Endothelial cell of umbilical vein (primary cell): ENCODE measurements around the gene NUP205. TPM values are rescaled to one million over a fixed set of nuclear protein-coding genes. Genes with fewer than 3 reads are reported as not detected.
A peak's percentile ranks its signal among the peaks of the same experiment; 100 is the strongest.

Source experiments
- BruUV-seq: library from RNA; stranded (reverse); fragments of 400-500 nt; replicated peaks from 2 replicates; lab custom pipeline; 2021; lab: Mats Ljungman, UMichigan
- CTCF ChIA-PET: fragments of 300-600, 350-600 bp; sonication (Branson Sonifier 250); formaldehyde crosslinking; loops from one replicate; lab custom pipeline; 2021; ENCODE audit warnings: antibody characterized with exemption, inconsistent platforms; lab: Charles Lee
- POLR2A ChIA-PET: fragments of 300-600, 350-600 bp; sonication (Branson Sonifier 250); formaldehyde crosslinking; loops from one replicate; lab custom pipeline; 2021; ENCODE audit warnings: antibody characterized with exemption, inconsistent platforms; lab: Charles Lee
- DNase-seq: peaks from one replicate; pipeline ENCODE4 v3.0.0-alpha.2; 2011; ENCODE audit warnings: low read depth, low spot score
- FAIRE-seq: peaks from 2 replicates; lab custom pipeline; 2011; peaks lifted over from hg19 to GRCh38; lab: Jason Lieb, UNC
- H2AFZ ChIP-seq: 2 replicates; pipeline ENCODE4 v1.6.0; 2012; ENCODE audit warnings: low read depth, low read length, control low read depth, inconsistent platforms
- H3K27ac ChIP-seq: 2 replicates; pipeline ENCODE4 v1.5.1; 2011; ENCODE audit warnings: low read depth, mild to moderate bottlenecking, control low read depth, low read length, moderate library complexity; ENCODE audit not compliant: insufficient read depth
- H3K27me3 ChIP-seq, 2 experiments: 2 replicates each; pipeline versions ENCODE4 v1.6.0 to v1.6.1; 2011; ENCODE audit warnings: low read length in 2 of 2, mixed read lengths in 1 of 2; ENCODE audit not compliant: control insufficient read depth in 2 of 2, insufficient read depth in 2 of 2
- H3K36me3 ChIP-seq, 2 experiments: 2 replicates in 1 of 2; 3 replicates in 1 of 2; pipeline ENCODE4 v1.5.1; 2011; ENCODE audit warnings: low read length in 2 of 2, mild to moderate bottlenecking in 1 of 2, moderate library complexity in 1 of 2; ENCODE audit not compliant: control insufficient read depth in 2 of 2, insufficient read depth in 2 of 2; ENCODE audit errors: extremely low read depth in 1 of 2
- H3K4me1 ChIP-seq: 3 replicates; pipeline ENCODE4 v1.5.1; 2011; ENCODE audit warnings: mild to moderate bottlenecking, low read length; ENCODE audit not compliant: control insufficient read depth, insufficient read depth; ENCODE audit errors: extremely low read depth
- H3K4me2 ChIP-seq: 2 replicates; pipeline ENCODE4 v1.6.1; 2011; ENCODE audit warnings: low read length, control low read depth, mixed read lengths; ENCODE audit not compliant: insufficient read depth
- H3K4me3 ChIP-seq, 3 experiments: fragments of 200-600 bp in 1 of 3; sonication (generic), shearing (Covaris generic) in 1 of 3; replicated peaks in 1 of 3; 2 replicates each; pipeline ENCODE4 v1.5.1; 2011 to 2016; ENCODE audit warnings: control low read depth in 3 of 3, low read length in 3 of 3, mild to moderate bottlenecking in 2 of 3, inconsistent platforms in 1 of 3, low read depth in 1 of 3, moderate library complexity in 1 of 3; ENCODE audit not compliant: insufficient read depth in 1 of 3
- H3K79me2 ChIP-seq: 2 replicates; pipeline ENCODE4 v1.6.0; 2012; ENCODE audit warnings: low read length, inconsistent platforms; ENCODE audit not compliant: control insufficient read depth, insufficient read depth
- H3K9ac ChIP-seq: replicated peaks from 2 replicates; pipeline ENCODE3; 2011; ENCODE audit warnings: low read length, control low read depth; ENCODE audit not compliant: insufficient read depth; ENCODE audit errors: extremely low read depth
- H3K9me1 ChIP-seq: replicated peaks from 3 replicates; pipeline ENCODE4 v1.6.0; 2011; ENCODE audit warnings: mild to moderate bottlenecking, low read length; ENCODE audit not compliant: control insufficient read depth, insufficient read depth; ENCODE audit errors: extremely low read depth
- H3K9me3 ChIP-seq: replicated peaks from 2 replicates; pipeline ENCODE4 v1.5.1; 2012; ENCODE audit warnings: low read length, inconsistent platforms; ENCODE audit not compliant: control insufficient read depth, insufficient read depth
- H4K20me1 ChIP-seq: replicated peaks from 2 replicates; pipeline ENCODE3; 2011; ENCODE audit warnings: mild to moderate bottlenecking, low read length; ENCODE audit not compliant: control insufficient read depth, insufficient read depth; ENCODE audit errors: extremely low read depth
- FOS ChIP-seq: IDR thresholded peaks from 2 replicates; pipeline ENCODE4 v1.6.1; 2011; ENCODE audit warnings: mild to moderate bottlenecking, low read length, moderate library complexity, borderline replicate concordance; ENCODE audit not compliant: insufficient read depth
- GATA2 ChIP-seq: IDR thresholded peaks from 2 replicates; pipeline ENCODE4 v1.7.0; 2011; ENCODE audit warnings: low read depth, mild to moderate bottlenecking, moderate library complexity, mixed read lengths, low read length; ENCODE audit not compliant: insufficient read length, insufficient read depth
- JUN ChIP-seq: IDR thresholded peaks from 2 replicates; pipeline ENCODE4 v1.6.1; 2011; ENCODE audit warnings: borderline replicate concordance, low read depth; ENCODE audit not compliant: insufficient read length, insufficient read depth
- MAX ChIP-seq: IDR thresholded peaks from 2 replicates; pipeline ENCODE4 v1.6.1; 2011; ENCODE audit not compliant: insufficient read depth, insufficient read length
- POLR2A ChIP-seq: IDR thresholded peaks from 2 replicates; pipeline ENCODE4 v1.6.1; 2012; ENCODE audit warnings: low read depth, mild to moderate bottlenecking, control low read depth, low read length
- POLR2AphosphoS5 ChIP-seq: IDR thresholded peaks from 2 replicates; pipeline ENCODE4 v1.6.1; 2012; ENCODE audit warnings: low read depth, mild to moderate bottlenecking, control low read depth, low read length, moderate library complexity; ENCODE audit not compliant: insufficient read depth
- dilution Hi-C: fragments of 300-500 bp; cut with MboI; formaldehyde crosslinking; loops from one replicate; pipeline ENCODE4 v1.15.0; 2019; ENCODE audit warnings: low sequenced_read_pairs; ENCODE audit not compliant: extremely low pct_ligation_motif_present
- intact Hi-C: fragments of 100-400 bp; cut with micrococcal nuclease; formaldehyde crosslinking; loops from one replicate; pipeline ENCODE4 v1.10.0; 2022
- polyA plus RNA-seq, 4 experiments: library from polyadenylated mRNA; depleted of rRNA in 3 of 4; stranded (reverse) in 3 of 4; unstranded in 1 of 4; fragments of >200 nt; gene quantifications; 2 replicates each; pipeline versions ENCODE4 v1.2.1 to v1.2.3, GENCODE V29; 2011 to 2012; ENCODE audit warnings: missing spikeins in 1 of 4
- total RNA-seq: library from RNA; stranded (reverse); gene quantifications from 2 replicates; pipeline ENCODE4 v1.2.3, GENCODE V29; 2021

The NUP205 gene
- total and polyA plus RNA-seq, 2 donors (not counting 3 experiments of a cell fraction or from before 2014, with no cell fraction given): 48.8 to 81.3 TPM

- H3K9ac ChIP-seq: no peak overlapping the region
- no peaks in the 10 kb centered on the region for H4K20me1 ChIP-seq
- no peaks in the 10 kb centered on the region for H3K9me1 ChIP-seq
- intact Hi-C loops (no loop called here), dilution Hi-C loops (no loop called here)
- peaks cover 0 to 2% of the 10 kb centered on the region in 2 experiments for H3K36me3 ChIP-seq
- H3K4me3 ChIP-seq: no peak overlapping the region
- no peaks in the 10 kb centered on the region for H3K9me3 ChIP-seq
- no TSS peak for BruUV-seq
- H2AFZ ChIP-seq: no peak overlapping the region
- FAIRE-seq: no peak
- TF ChIP-seq MAX: no peak
- DNase-seq: no peak
- H3K27ac ChIP-seq: no peak overlapping the region
- no peaks in the 10 kb centered on the region for H3K79me2 ChIP-seq
- H3K4me1 ChIP-seq: peaks cover 20% of the 10 kb centered on the region
- no peaks in the 10 kb centered on the region for H3K27me3 ChIP-seq
- POLR2A ChIA-PET: no interaction called here
- no peak overlapping the region for H3K4me2 ChIP-seq
- CTCF ChIA-PET: interaction anchor here (6.0 kb wide), 1 partner anchor 12 kb away, joined by 53 read pairs; no protein-coding TSS in a partner anchor
Measured at GRCh38 chr7:135683609-135684008, 125.9 kb downstream of the NUP205 start.

GRCh38 chr7:135684136-135684535 lies 126.4 kb downstream of the NUP205 start:
- TF ChIP-seq POLR2AphosphoS5 (peak; percentile 29), JUN (no peak), MAX (no peak), GATA2 (no peak), FOS (no peak), POLR2A (no peak)
- POLR2A ChIA-PET: no interaction called here
- Histone ChIP-seq H3K79me2 (no peaks in the 10 kb centered on the region), H3K4me3 (no peak overlapping the region), H3K27ac (no peak overlapping the region), H3K9me1 (no peaks in the 10 kb centered on the region), H3K4me1 (peaks cover 16% of the 10 kb centered on the region), H3K4me2 (no peak overlapping the region), H3K9ac (no peak overlapping the region), H2AFZ (no peak overlapping the region), H3K36me3 (peaks cover 0 to 2% of the 10 kb centered on the region in 2 experiments), H4K20me1 (no peaks in the 10 kb centered on the region), H3K9me3 (no peaks in the 10 kb centered on the region), H3K27me3 (no peaks in the 10 kb centered on the region)
- FAIRE-seq (peak; percentile 59), DNase-seq (no peak)
- CTCF ChIA-PET: interaction anchor here (0.6 to 6.0 kb wide), 3 partner anchors 9 to 12 kb away, joined by 3 to 53 read pairs (median 3); no protein-coding TSS in a partner anchor
- BruUV-seq: no TSS peak
- dilution Hi-C loops: no loop called here
- intact Hi-C loops: no loop called here
